GM12801 (cell line): ENCODE measurements around the gene FGFR2.

ENCODE experiments used
- CTCF ChIP-seq: IDR thresholded peaks from one replicate; pipeline ENCODE4 v1.5.1; 2011; ENCODE audit warnings: control low read depth; ENCODE audit not compliant: insufficient read length; ENCODE audit errors: extremely low read depth

The FGFR2 gene

GRCh38 chr10:121543545-121543944, 54.7 kb downstream of the FGFR2 start:
- no peak for TF ChIP-seq CTCF

- TF ChIP-seq CTCF, result no peak
Observed at GRCh38 chr10:121541450-121542120, 56.7 kb downstream of the FGFR2 start.

- no peak for TF ChIP-seq CTCF
Observed at GRCh38 chr10:121540732-121541395, 57.4 kb downstream of the FGFR2 start.

GRCh38 chr10:121539786-121540185, 58.5 kb downstream of the FGFR2 start:
- no peak for TF ChIP-seq CTCF

GRCh38 chr10:121536310-121536913, 61.8 kb downstream of the FGFR2 start:
- no peak for TF ChIP-seq CTCF

GRCh38 chr10:121535381-121535780, 62.9 kb downstream of the FGFR2 start:
- no peak for TF ChIP-seq CTCF

GRCh38 chr10:121532292-121532864, 65.9 kb downstream of the FGFR2 start:
- no peak for TF ChIP-seq CTCF
